ENCODE results near the gene INCA1. TPM values are rescaled to one million over a fixed set of nuclear protein-coding genes. Genes with fewer than 3 reads are reported as not detected.

The INCA1 gene, protein sequence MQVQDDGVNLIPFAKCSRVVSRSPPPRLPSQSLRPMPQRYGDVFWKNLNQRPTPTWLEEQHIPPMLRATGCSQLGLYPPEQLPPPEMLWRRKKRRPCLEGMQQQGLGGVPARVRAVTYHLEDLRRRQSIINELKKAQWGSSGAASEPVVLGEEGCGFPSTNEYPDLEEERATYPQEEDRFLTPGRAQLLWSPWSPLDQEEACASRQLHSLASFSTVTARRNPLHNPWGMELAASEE
- total RNA-seq: 1 to 10 TPM in 2 of 4 donors, under 1 TPM in 2; 0.73 to 1.4 (median 1.2) TPM

DNA sequence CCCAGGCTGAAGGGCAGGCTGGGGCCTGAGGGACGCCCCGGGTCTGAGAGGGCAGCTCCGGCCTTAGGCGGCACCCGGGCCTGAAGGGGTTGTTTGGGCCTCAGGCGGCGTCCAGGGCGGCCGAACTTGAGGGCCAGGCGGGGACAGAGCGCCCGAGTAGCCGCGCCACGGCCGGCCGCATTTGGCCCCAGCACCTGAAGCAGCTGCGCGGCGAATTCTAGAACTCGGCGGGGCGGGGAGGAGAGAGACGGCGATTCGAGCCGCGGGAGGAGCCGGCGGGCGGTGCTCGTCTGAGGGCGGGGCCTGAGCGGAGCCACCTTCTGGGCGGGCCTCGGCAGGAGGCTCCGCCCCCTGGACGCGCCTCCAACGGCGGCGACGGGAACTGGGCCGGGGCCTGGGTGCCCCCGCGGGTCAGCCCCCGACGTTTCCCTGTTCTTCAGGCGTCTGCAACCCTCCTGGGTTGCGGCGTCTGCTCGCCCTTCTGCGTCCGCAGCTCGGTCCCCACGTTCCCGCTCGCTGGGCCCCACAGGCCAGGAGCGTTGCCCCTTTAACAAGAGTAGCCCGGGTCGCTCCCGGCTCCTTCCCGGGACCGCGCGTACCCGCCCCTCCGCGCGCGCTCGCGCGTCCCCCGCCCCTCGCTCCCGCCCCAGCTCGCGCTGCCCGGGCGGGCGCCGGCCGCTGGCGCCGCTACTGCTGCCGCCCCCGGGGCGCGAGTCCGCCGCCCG is at the start of gene INCA1, which contains the start of gene KIF1C:
Gene INCA1 (minus strand): TSS at position 221 of the 725 bp plus-strand sequence. CDS start 3,085 bp downstream, outside the sequence.
Gene KIF1C (plus strand): TSS at position 649 of the 725 bp plus-strand sequence. CDS start 2,297 bp downstream, outside the sequence.
- WGBS: under 1% methylated on average over 34 of the region's 93 CpGs
- H3K4me3 ChIP-seq: peak within 1 kb of the TSS; percentile 96
- H3K36me3 ChIP-seq: peaks cover 16% of the 10 kb centered on the region
- H3K9me3 ChIP-seq: no peaks in the 10 kb centered on the region
- peak; percentile 94 to 96 for DNase-seq (ENCODE audit: low spot score in 2 of 2)
- no peaks in the 10 kb centered on the region for H3K27me3 ChIP-seq
- peaks cover 30% of the 10 kb centered on the region for H3K4me1 ChIP-seq
- H3K27ac ChIP-seq: peak within 1 kb of the TSS; percentile 87
- TF ChIP-seq POLR2AphosphoS5 (IDR thresholded peaks at IDR 0.05) (peak in 1 of 3 donors; percentile 11), POLR2A (IDR thresholded peaks at IDR 0.05) (no peak), EP300 (IDR thresholded peaks at IDR 0.05) (no peak)
- TF ChIP-seq, protein P1, sequence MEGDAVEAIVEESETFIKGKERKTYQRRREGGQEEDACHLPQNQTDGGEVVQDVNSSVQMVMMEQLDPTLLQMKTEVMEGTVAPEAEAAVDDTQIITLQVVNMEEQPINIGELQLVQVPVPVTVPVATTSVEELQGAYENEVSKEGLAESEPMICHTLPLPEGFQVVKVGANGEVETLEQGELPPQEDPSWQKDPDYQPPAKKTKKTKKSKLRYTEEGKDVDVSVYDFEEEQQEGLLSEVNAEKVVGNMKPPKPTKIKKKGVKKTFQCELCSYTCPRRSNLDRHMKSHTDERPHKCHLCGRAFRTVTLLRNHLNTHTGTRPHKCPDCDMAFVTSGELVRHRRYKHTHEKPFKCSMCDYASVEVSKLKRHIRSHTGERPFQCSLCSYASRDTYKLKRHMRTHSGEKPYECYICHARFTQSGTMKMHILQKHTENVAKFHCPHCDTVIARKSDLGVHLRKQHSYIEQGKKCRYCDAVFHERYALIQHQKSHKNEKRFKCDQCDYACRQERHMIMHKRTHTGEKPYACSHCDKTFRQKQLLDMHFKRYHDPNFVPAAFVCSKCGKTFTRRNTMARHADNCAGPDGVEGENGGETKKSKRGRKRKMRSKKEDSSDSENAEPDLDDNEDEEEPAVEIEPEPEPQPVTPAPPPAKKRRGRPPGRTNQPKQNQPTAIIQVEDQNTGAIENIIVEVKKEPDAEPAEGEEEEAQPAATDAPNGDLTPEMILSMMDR (IDR thresholded peaks at IDR 0.05): peak in 1 of 2 donors; percentile 10

DNA sequence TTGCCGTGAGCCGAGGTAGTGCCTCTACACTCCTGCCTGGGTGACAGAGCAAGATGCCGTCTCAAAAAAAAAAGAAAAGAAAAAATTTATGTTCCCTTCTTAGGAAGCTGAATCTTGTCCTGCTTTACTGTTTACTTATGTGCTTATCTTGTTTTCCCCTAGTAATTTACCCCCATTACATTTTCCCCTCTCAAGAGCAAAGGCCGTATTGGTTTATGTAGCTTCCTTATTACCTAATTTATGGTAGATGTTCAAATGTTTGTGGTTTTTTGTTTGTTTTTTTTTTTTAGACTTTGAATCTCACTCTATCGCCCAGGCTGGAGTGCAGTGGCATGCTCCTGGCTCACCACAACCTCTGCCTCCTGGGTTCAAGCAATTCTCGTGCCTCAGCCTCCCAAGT is 48.2 kb upstream of the INCA1 start:
- H3K4me1 ChIP-seq: peaks cover 10% of the 10 kb centered on the region
- no peak for DNase-seq (ENCODE audit: low spot score in 2 of 2)
- 86% methylated on average over 6 of the region's 6 CpGs for WGBS
- no peak for TF ChIP-seq EP300 (IDR thresholded peaks at IDR 0.05)
- TF ChIP-seq POLR2A (IDR thresholded peaks at IDR 0.05): no peak
- no peak for TF ChIP-seq POLR2AphosphoS5 (IDR thresholded peaks at IDR 0.05)
- TF ChIP-seq, protein P1 (IDR thresholded peaks at IDR 0.05): no peak
- H3K27me3 ChIP-seq: no peaks in the 10 kb centered on the region
- no peaks in the 10 kb centered on the region for H3K9me3 ChIP-seq
- no peak overlapping the region for H3K27ac ChIP-seq
- H3K4me3 ChIP-seq: no peak overlapping the region
- H3K36me3 ChIP-seq: no peaks in the 10 kb centered on the region

DNA sequence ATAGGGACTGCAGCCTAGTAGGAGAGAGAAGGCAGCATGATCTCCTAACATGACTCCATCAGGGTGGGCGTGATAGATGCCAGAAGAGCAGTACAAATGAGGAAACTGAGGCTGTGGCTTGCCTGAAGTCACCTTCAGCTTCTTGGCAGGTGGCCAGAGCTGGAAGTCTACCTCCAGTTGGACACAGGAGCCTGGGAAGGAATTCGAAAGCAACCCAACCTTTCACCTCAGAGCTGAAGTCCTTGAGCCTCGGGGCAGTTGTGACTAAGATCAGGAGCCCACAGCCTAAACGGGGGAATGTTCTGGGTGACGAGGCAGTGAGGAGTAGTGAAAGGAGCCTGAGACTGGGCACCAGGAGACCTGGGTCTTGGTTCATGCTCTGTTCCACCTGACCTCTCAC is 47.3 kb upstream of the INCA1 start:
- Histone ChIP-seq H3K27me3 (no peaks in the 10 kb centered on the region), H3K4me1 (peaks cover 4% of the 10 kb centered on the region), H3K27ac (no peak overlapping the region), H3K9me3 (no peaks in the 10 kb centered on the region), H3K4me3 (no peak overlapping the region), H3K36me3 (no peaks in the 10 kb centered on the region)
- DNase-seq (ENCODE audit: low spot score in 2 of 2): no peak
- TF ChIP-seq POLR2AphosphoS5 (IDR thresholded peaks at IDR 0.05): no peak
- TF ChIP-seq, protein P1 (IDR thresholded peaks at IDR 0.05): no peak
- no peak for TF ChIP-seq EP300 (IDR thresholded peaks at IDR 0.05)
- no peak for TF ChIP-seq POLR2A (IDR thresholded peaks at IDR 0.05)
- 100% methylated on average over 1 of the region's 5 CpGs for WGBS

DNA sequence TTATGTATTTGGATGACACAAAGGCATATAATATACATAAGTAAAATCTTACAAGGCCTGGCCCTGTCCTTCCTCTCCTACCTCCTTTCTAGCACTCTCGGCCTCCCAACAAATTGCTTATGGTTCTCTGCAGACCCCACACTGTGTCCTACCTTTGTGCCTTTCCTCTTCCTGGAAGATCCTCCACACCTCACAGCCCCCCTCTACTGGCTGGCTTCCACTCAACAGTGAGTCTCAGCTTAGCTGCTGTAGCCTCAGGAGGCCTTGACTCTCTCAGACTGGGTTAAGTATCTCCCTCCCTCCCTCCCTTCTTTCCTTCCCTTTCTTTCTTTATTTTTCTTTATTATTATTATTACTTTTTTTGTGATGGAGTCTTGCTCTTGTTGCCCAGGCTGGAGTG is 46.2 kb upstream of the INCA1 start:
- Histone ChIP-seq H3K36me3 (no peaks in the 10 kb centered on the region), H3K27me3 (no peaks in the 10 kb centered on the region), H3K9me3 (no peaks in the 10 kb centered on the region), H3K27ac (no peak overlapping the region), H3K4me3 (no peak overlapping the region), H3K4me1 (no peaks in the 10 kb centered on the region)
- TF ChIP-seq POLR2AphosphoS5 (IDR thresholded peaks at IDR 0.05): no peak
- TF ChIP-seq POLR2A (IDR thresholded peaks at IDR 0.05): no peak
- TF ChIP-seq, protein P1 (IDR thresholded peaks at IDR 0.05): no peak
- no peak for TF ChIP-seq EP300 (IDR thresholded peaks at IDR 0.05)
- DNase-seq (ENCODE audit: low spot score in 2 of 2): no peak
- 92% methylated on average over 1 of the region's 1 CpG for WGBS

All from suprapubic skin (tissue), 4 donors.